ENCODE data around the gene RAB13.

Gene RAB13

GRCh38 chr1:153958111-153958960, 27.8 kb downstream of the RAB13 start, which contains the start of gene CRTC2:
TSS of gene CRTC2 (minus strand) at chr1:153958612. CDS start at chr1:153958497, 115 bp downstream.
- peak; percentile 89 for DNase-seq (ENCODE audit: low read depth, low spot score)
- H3K27ac ChIP-seq: peak within 1 kb of the TSS; percentile 83

- DNase-seq (ENCODE audit: low read depth, low spot score): no peak
- H3K27ac ChIP-seq: peak overlapping the region; percentile 83
These were observed 28.4 kb downstream of the RAB13 start for GRCh38 chr1:153957744-153958110.

- H3K27ac ChIP-seq: peak overlapping the region; percentile 83
- no peak for DNase-seq (ENCODE audit: low read depth, low spot score)
These were observed 29.0 kb downstream of the RAB13 start for GRCh38 chr1:153956997-153957715.

GRCh38 chr1:153954826-153955225, 31.3 kb downstream of the RAB13 start:
- no peak overlapping the region for H3K27ac ChIP-seq
- DNase-seq (ENCODE audit: low read depth, low spot score): no peak

- H3K27ac ChIP-seq: no peak overlapping the region
- DNase-seq (ENCODE audit: low read depth, low spot score): no peak
These were observed 32.2 kb downstream of the RAB13 start for GRCh38 chr1:153953859-153954365.

- H3K27ac ChIP-seq: no peak overlapping the region
- no peak for DNase-seq (ENCODE audit: low read depth, low spot score)
These were observed 34.3 kb downstream of the RAB13 start for GRCh38 chr1:153951801-153952200.

GRCh38 chr1:153951183-153951582, 35.0 kb downstream of the RAB13 start:
- no peak overlapping the region for H3K27ac ChIP-seq

GRCh38 chr1:153946622-153947241, 39.4 kb downstream of the RAB13 start, which contains the start of gene DENND4B:
TSS of gene DENND4B (minus strand) at chr1:153946718. CDS start at chr1:153944374, 2,344 bp downstream.
- no peak for DNase-seq (ENCODE audit: low read depth, low spot score)
- peak within 1 kb of the TSS; percentile 81 for H3K27ac ChIP-seq

More at GRCh38 chr1:153951183-153951582, 35.0 kb downstream of the RAB13 start:
- no peak for DNase-seq (ENCODE audit: low read depth, low spot score)

- peak overlapping the region; percentile 81 for H3K27ac ChIP-seq
- DNase-seq (ENCODE audit: low read depth, low spot score): no peak
These were observed 40.1 kb downstream of the RAB13 start for GRCh38 chr1:153945795-153946621.

GRCh38 chr1:153945131-153945794, 40.9 kb downstream of the RAB13 start:
- H3K27ac ChIP-seq: peak overlapping the region; percentile 81
- no peak for DNase-seq (ENCODE audit: low read depth, low spot score)

GRCh38 chr1:153944827-153945117, 41.4 kb downstream of the RAB13 start:
- DNase-seq (ENCODE audit: low read depth, low spot score): no peak
- peak overlapping the region; percentile 81 for H3K27ac ChIP-seq

- no peak overlapping the region for H3K27ac ChIP-seq
- DNase-seq (ENCODE audit: low read depth, low spot score): no peak
These were observed 41.9 kb downstream of the RAB13 start for GRCh38 chr1:153944005-153944826.

GRCh38 chr1:153942766-153943549, 43.2 kb downstream of the RAB13 start:
- no peak overlapping the region for H3K27ac ChIP-seq
- no peak for DNase-seq (ENCODE audit: low read depth, low spot score)

- no peak overlapping the region for H3K27ac ChIP-seq
- DNase-seq (ENCODE audit: low read depth, low spot score): no peak
These were observed 44.1 kb downstream of the RAB13 start for GRCh38 chr1:153941826-153942725.

GRCh38 chr1:153940756-153941155, 45.4 kb downstream of the RAB13 start:
- no peak for DNase-seq (ENCODE audit: low read depth, low spot score)

GRCh38 chr1:153939476-153939875, 46.7 kb downstream of the RAB13 start:
- no peak for DNase-seq (ENCODE audit: low read depth, low spot score)
- no peak overlapping the region for H3K27ac ChIP-seq

More at GRCh38 chr1:153940756-153941155, 45.4 kb downstream of the RAB13 start:
- no peak overlapping the region for H3K27ac ChIP-seq

GRCh38 chr1:153938996-153939395, 47.1 kb downstream of the RAB13 start:
- no peak overlapping the region for H3K27ac ChIP-seq

More at GRCh38 chr1:153938996-153939395, 47.1 kb downstream of the RAB13 start:
- DNase-seq (ENCODE audit: low read depth, low spot score): no peak

Measured in epithelial cell of prostate (primary cell).